ENCODE data around the gene PLD4.
"Not testable (repeated sequence)": the region's sequence is repeated elsewhere in the genome, so short reads cannot be mapped to it uniquely, and the experiment has no call there.

- TF ChIP-seq, protein P1, sequence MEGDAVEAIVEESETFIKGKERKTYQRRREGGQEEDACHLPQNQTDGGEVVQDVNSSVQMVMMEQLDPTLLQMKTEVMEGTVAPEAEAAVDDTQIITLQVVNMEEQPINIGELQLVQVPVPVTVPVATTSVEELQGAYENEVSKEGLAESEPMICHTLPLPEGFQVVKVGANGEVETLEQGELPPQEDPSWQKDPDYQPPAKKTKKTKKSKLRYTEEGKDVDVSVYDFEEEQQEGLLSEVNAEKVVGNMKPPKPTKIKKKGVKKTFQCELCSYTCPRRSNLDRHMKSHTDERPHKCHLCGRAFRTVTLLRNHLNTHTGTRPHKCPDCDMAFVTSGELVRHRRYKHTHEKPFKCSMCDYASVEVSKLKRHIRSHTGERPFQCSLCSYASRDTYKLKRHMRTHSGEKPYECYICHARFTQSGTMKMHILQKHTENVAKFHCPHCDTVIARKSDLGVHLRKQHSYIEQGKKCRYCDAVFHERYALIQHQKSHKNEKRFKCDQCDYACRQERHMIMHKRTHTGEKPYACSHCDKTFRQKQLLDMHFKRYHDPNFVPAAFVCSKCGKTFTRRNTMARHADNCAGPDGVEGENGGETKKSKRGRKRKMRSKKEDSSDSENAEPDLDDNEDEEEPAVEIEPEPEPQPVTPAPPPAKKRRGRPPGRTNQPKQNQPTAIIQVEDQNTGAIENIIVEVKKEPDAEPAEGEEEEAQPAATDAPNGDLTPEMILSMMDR (IDR thresholded peaks at IDR 0.05), result not testable (repeated sequence)
- not testable (repeated sequence) for TF ChIP-seq POLR2A, EP300 (IDR thresholded peaks at IDR 0.05)
Measured at GRCh38 chr14:104949406-104949955, 24.8 kb downstream of the PLD4 start.
